ENCODE measurements around the gene KLK6. TPM values are rescaled to one million over a fixed set of nuclear protein-coding genes. Genes with fewer than 3 reads are reported as not detected.

The KLK6 gene
- total and polyA plus RNA-seq, 3 experiments from 2014 or later = not detected

GRCh38 chr19:50933640-50934039 is 35.8 kb downstream of the KLK6 start:
- H3K4me1 ChIP-seq (ENCODE audit: insufficient read depth, low read length) = no peaks in the 10 kb centered on the region
- H3K36me3 Mint-ChIP-seq = no peaks in the 10 kb centered on the region
- POLR2A ChIA-PET = no interaction called here
- no peak overlapping the region for H3K4me3 Mint-ChIP-seq
- H3K9me3 Mint-ChIP-seq = peaks cover 0 to 4% (median 0%) of the 10 kb centered on the region in 5 donors
- no peak overlapping the region for H3K4me3 ChIP-seq (ENCODE audit: low read length)
- H3K27me3 Mint-ChIP-seq = peaks cover 12 to 32% of the 10 kb centered on the region in 2 donors
- H3K27ac ChIP-seq (ENCODE audit: low read depth, low read length) = no peak overlapping the region
- no peak for DNase-seq
- H3K27ac Mint-ChIP-seq = no peak overlapping the region
- no peaks in the 10 kb centered on the region for H3K36me3 ChIP-seq (ENCODE audit: insufficient read depth, low read length)
- CTCF ChIA-PET = interaction anchor here (1.5 kb wide), 1 partner anchor 11 kb away, joined by 7 read pairs; no protein-coding TSS in a partner anchor
- H3K9me3 ChIP-seq (ENCODE audit: low read length) = no peaks in the 10 kb centered on the region
- no peaks in the 10 kb centered on the region for H3K27me3 ChIP-seq (ENCODE audit: insufficient read depth, low read length, poor library complexity, severe bottlenecking)
- peaks cover 0 to 2% (median 0%) of the 10 kb centered on the region in 3 donors for H3K4me1 Mint-ChIP-seq

- no peak for DNase-seq
- H3K27ac ChIP-seq (ENCODE audit: low read depth, low read length) = no peak overlapping the region
- H3K9me3 Mint-ChIP-seq = peaks cover 0 to 3% (median 0%) of the 10 kb centered on the region in 5 donors
- H3K27ac Mint-ChIP-seq = no peak overlapping the region
- no peak overlapping the region for H3K4me3 ChIP-seq (ENCODE audit: low read length)
- ChIA-PET POLR2A (no interaction called here), CTCF (interaction anchor here (0.9 kb wide), 1 partner anchor 11 kb away, joined by 4 read pairs; no protein-coding TSS in a partner anchor)
- H3K4me3 Mint-ChIP-seq = no peak overlapping the region
- H3K9me3 ChIP-seq (ENCODE audit: low read length) = no peaks in the 10 kb centered on the region
- peaks cover 16 to 36% of the 10 kb centered on the region in 2 donors for H3K27me3 Mint-ChIP-seq
- H3K27me3 ChIP-seq (ENCODE audit: insufficient read depth, low read length, poor library complexity, severe bottlenecking) = no peaks in the 10 kb centered on the region
- no peaks in the 10 kb centered on the region for H3K4me1 ChIP-seq (ENCODE audit: insufficient read depth, low read length)
- peaks cover 0 to 2% (median 0%) of the 10 kb centered on the region in 3 donors for H3K4me1 Mint-ChIP-seq
- H3K36me3 ChIP-seq (ENCODE audit: insufficient read depth, low read length) = no peaks in the 10 kb centered on the region
- H3K36me3 Mint-ChIP-seq = peaks cover 0 to 2% (median 0%) of the 10 kb centered on the region in 3 donors
Observed at GRCh38 chr19:50932690-50933083, 36.7 kb downstream of the KLK6 start.

DNA sequence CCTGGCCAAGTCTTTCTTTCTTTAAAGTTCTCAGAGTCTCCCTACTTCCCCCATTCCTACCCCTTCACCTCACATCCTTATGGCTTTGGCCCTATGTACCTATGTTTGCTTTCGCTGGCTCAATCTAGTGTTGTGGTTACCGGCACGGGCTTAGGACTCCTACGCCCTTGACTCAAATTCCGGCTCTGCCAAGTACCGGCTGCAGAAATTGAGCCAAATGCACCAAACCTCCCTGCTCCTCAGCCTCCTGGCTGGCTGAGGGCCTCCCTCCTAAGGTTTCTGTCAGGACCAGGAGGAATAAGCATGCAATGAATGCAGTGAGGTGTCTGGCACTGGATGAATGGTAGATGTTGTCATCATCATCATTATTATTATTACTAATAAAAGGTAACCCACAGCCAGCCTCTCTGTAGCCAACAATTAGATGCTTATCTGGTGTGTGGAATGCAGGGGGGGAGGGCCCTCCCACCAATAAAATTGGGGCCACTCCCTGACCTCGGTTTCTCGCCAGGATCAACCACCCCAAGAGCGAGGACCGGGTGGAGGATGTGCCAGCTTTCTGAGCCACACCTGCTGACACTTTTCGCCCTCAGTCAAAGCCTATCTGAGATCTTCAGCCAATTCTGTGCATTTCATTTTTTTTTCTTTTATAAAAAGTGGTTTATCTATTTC is 37.2 kb downstream of the KLK6 start:
- ChIA-PET POLR2A (no interaction called here), CTCF (interaction anchor here (0.9 to 1.5 kb wide), 2 partner anchors 10 kb away, joined by 3 to 4 read pairs; no protein-coding TSS in a partner anchor)
- Histone ChIP-seq H3K4me1 (ENCODE audit: insufficient read depth, low read length) (no peaks in the 10 kb centered on the region), H3K36me3 (ENCODE audit: insufficient read depth, low read length) (no peaks in the 10 kb centered on the region), H3K4me3 (ENCODE audit: low read length) (no peak overlapping the region), H3K27me3 (ENCODE audit: insufficient read depth, low read length, poor library complexity, severe bottlenecking) (no peaks in the 10 kb centered on the region), H3K9me3 (ENCODE audit: low read length) (no peaks in the 10 kb centered on the region), H3K27ac (ENCODE audit: low read depth, low read length) (no peak overlapping the region)
- H3K27ac Mint-ChIP-seq = no peak overlapping the region
- H3K36me3 Mint-ChIP-seq = peaks cover 0 to 2% (median 0%) of the 10 kb centered on the region in 3 donors
- H3K4me3 Mint-ChIP-seq = no peak overlapping the region
- peaks cover 17 to 42% of the 10 kb centered on the region in 2 donors for H3K27me3 Mint-ChIP-seq
- H3K4me1 Mint-ChIP-seq = peaks cover 0 to 2% (median 0%) of the 10 kb centered on the region in 3 donors
- DNase-seq = no peak
- H3K9me3 Mint-ChIP-seq = peaks cover 0 to 2% (median 0%) of the 10 kb centered on the region in 5 donors

DNA sequence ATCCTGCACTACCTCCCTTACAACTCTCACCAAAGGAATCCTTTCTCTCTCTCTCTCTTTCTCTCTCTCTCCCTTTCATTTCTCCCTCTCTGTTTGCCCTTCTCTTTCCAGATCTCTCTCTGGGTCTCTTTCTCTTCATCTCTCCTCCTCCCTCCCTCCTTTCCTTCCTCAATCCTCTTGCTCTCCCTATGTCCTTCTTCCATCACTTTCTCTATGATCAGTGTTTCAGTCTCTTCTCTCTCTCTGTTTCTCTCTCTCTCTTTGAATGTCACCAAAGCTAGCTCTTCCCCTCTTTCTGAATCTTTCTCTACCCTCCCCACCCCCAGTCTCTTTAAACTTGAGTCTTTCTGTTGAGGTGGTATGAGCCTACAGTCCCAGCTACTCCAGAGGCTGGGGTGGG is 38.4 kb downstream of the KLK6 start:
- Histone ChIP-seq H3K9me3 (ENCODE audit: low read length) (no peaks in the 10 kb centered on the region), H3K27ac (ENCODE audit: low read depth, low read length) (no peak overlapping the region), H3K36me3 (ENCODE audit: insufficient read depth, low read length) (no peaks in the 10 kb centered on the region), H3K27me3 (ENCODE audit: insufficient read depth, low read length, poor library complexity, severe bottlenecking) (no peaks in the 10 kb centered on the region), H3K4me1 (ENCODE audit: insufficient read depth, low read length) (no peaks in the 10 kb centered on the region), H3K4me3 (ENCODE audit: low read length) (no peak overlapping the region)
- Mint-ChIP-seq H3K4me1 (peaks cover 0 to 2% (median 0%) of the 10 kb centered on the region in 3 donors), H3K4me3 (no peak overlapping the region), H3K27ac (no peak overlapping the region), H3K9me3 (peaks cover 0 to 2% (median 0%) of the 10 kb centered on the region in 5 donors), H3K36me3 (peaks cover 0 to 2% (median 0%) of the 10 kb centered on the region in 3 donors), H3K27me3 (peaks cover 17 to 44% of the 10 kb centered on the region in 2 donors)
- CTCF ChIA-PET = interaction anchor here (1.5 kb wide), 1 partner anchor 9 kb away, joined by 3 read pairs; no protein-coding TSS in a partner anchor
- DNase-seq = no peak
- POLR2A ChIA-PET = no interaction called here

- Histone ChIP-seq H3K36me3 (ENCODE audit: insufficient read depth, low read length) (no peaks in the 10 kb centered on the region), H3K4me1 (ENCODE audit: insufficient read depth, low read length) (no peaks in the 10 kb centered on the region), H3K27me3 (ENCODE audit: insufficient read depth, low read length, poor library complexity, severe bottlenecking) (no peaks in the 10 kb centered on the region), H3K4me3 (ENCODE audit: low read length) (no peak overlapping the region), H3K9me3 (ENCODE audit: low read length) (no peaks in the 10 kb centered on the region), H3K27ac (ENCODE audit: low read depth, low read length) (no peak overlapping the region)
- no peak overlapping the region for H3K27ac Mint-ChIP-seq
- H3K9me3 Mint-ChIP-seq = peaks cover 0 to 2% (median 0%) of the 10 kb centered on the region in 5 donors
- peaks cover 17 to 40% of the 10 kb centered on the region in 2 donors for H3K27me3 Mint-ChIP-seq
- peaks cover 0 to 2% (median 0%) of the 10 kb centered on the region in 3 donors for H3K4me1 Mint-ChIP-seq
- DNase-seq = no peak
- no peak overlapping the region for H3K4me3 Mint-ChIP-seq
- ChIA-PET POLR2A (no interaction called here), CTCF (no interaction called here)
- H3K36me3 Mint-ChIP-seq = peaks cover 0 to 2% (median 0%) of the 10 kb centered on the region in 3 donors
Observed at GRCh38 chr19:50928831-50929230, 40.6 kb downstream of the KLK6 start.

GRCh38 chr19:50926144-50926543 is 43.2 kb downstream of the KLK6 start:
- H3K4me3 Mint-ChIP-seq = no peak overlapping the region
- CTCF ChIA-PET = no interaction called here
- H3K9me3 ChIP-seq (ENCODE audit: low read length) = no peaks in the 10 kb centered on the region
- H3K9me3 Mint-ChIP-seq = peaks cover 0 to 2% (median 0%) of the 10 kb centered on the region in 5 donors
- POLR2A ChIA-PET = no interaction called here
- H3K27me3 ChIP-seq (ENCODE audit: insufficient read depth, low read length, poor library complexity, severe bottlenecking) = peaks cover 7% of the 10 kb centered on the region
- H3K4me1 Mint-ChIP-seq = peaks cover 7 to 10% (median 9%) of the 10 kb centered on the region in 3 donors
- no peak overlapping the region for H3K27ac ChIP-seq (ENCODE audit: low read depth, low read length)
- peaks cover 4% of the 10 kb centered on the region for H3K4me1 ChIP-seq (ENCODE audit: insufficient read depth, low read length)
- H3K36me3 ChIP-seq (ENCODE audit: insufficient read depth, low read length) = no peaks in the 10 kb centered on the region
- peak overlapping the region in 1 of 8 donors; percentile 35 for H3K27ac Mint-ChIP-seq
- DNase-seq = no peak
- no peak overlapping the region for H3K4me3 ChIP-seq (ENCODE audit: low read length)
- H3K27me3 Mint-ChIP-seq = peaks cover 20 to 38% of the 10 kb centered on the region in 2 donors
- peaks cover 0 to 2% (median 0%) of the 10 kb centered on the region in 3 donors for H3K36me3 Mint-ChIP-seq

DNA sequence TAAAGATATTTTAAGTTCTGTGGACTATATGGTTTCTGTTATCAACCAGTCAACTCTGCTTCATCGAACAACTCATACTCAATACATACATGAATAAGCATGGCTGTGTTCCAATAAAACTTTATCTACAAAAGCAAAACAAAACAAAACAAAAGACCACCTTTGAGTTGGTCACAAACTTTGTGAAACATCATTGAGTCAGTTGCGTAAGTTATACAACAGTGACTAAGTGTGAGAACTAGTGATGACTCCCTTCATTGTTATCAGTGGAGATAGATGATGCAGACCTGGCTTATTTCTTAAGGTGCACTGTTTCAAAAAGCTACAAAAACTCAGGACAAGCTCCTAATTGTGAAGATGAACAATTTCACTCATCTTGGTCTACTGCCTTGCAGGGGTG is 43.7 kb downstream of the KLK6 start:
- Mint-ChIP-seq H3K27me3 (peaks cover 18 to 36% of the 10 kb centered on the region in 2 donors), H3K9me3 (peaks cover 0 to 2% (median 0%) of the 10 kb centered on the region in 5 donors), H3K36me3 (peaks cover 0 to 2% (median 0%) of the 10 kb centered on the region in 3 donors), H3K4me3 (no peak overlapping the region), H3K4me1 (peaks cover 7 to 10% (median 9%) of the 10 kb centered on the region in 3 donors), H3K27ac (no peak overlapping the region)
- Histone ChIP-seq H3K27me3 (ENCODE audit: insufficient read depth, low read length, poor library complexity, severe bottlenecking) (peaks cover 7% of the 10 kb centered on the region), H3K27ac (ENCODE audit: low read depth, low read length) (no peak overlapping the region), H3K36me3 (ENCODE audit: insufficient read depth, low read length) (no peaks in the 10 kb centered on the region), H3K4me1 (ENCODE audit: insufficient read depth, low read length) (peaks cover 4% of the 10 kb centered on the region), H3K4me3 (ENCODE audit: low read length) (no peak overlapping the region), H3K9me3 (ENCODE audit: low read length) (no peaks in the 10 kb centered on the region)
- POLR2A ChIA-PET = no interaction called here
- CTCF ChIA-PET = no interaction called here
- no peak for DNase-seq

GRCh38 chr19:50924586-50924985 is 44.8 kb downstream of the KLK6 start:
- Mint-ChIP-seq H3K27ac (no peak overlapping the region), H3K4me1 (peaks cover 7 to 10% (median 8%) of the 10 kb centered on the region in 3 donors), H3K36me3 (peaks cover 0 to 2% (median 0%) of the 10 kb centered on the region in 3 donors), H3K4me3 (no peak overlapping the region), H3K27me3 (peaks cover 21 to 37% of the 10 kb centered on the region in 2 donors), H3K9me3 (no peaks in the 10 kb centered on the region)
- H3K27ac ChIP-seq (ENCODE audit: low read depth, low read length) = no peak overlapping the region
- ChIA-PET POLR2A (no interaction called here), CTCF (no interaction called here)
- DNase-seq = no peak
- H3K36me3 ChIP-seq (ENCODE audit: insufficient read depth, low read length) = no peaks in the 10 kb centered on the region
- no peaks in the 10 kb centered on the region for H3K9me3 ChIP-seq (ENCODE audit: low read length)
- peaks cover 7% of the 10 kb centered on the region for H3K27me3 ChIP-seq (ENCODE audit: insufficient read depth, low read length, poor library complexity, severe bottlenecking)
- no peak overlapping the region for H3K4me3 ChIP-seq (ENCODE audit: low read length)
- peaks cover 4% of the 10 kb centered on the region for H3K4me1 ChIP-seq (ENCODE audit: insufficient read depth, low read length)

Data from CD8-positive, alpha-beta memory T cell (primary cell).